ENCODE results near the gene F2RL1. TPM values are rescaled to one million over a fixed set of nuclear protein-coding genes. Genes with fewer than 3 reads are reported as not detected.
"Not testable (repeated sequence)": the region's sequence is repeated elsewhere in the genome, so short reads cannot be mapped to it uniquely, and the experiment has no call there.

Gene F2RL1
- total and polyA plus RNA-seq, 4 donors = 3.8 to 19.2 (median 5.4) TPM

GRCh38 chr5:76775921-76776320 is 42.9 kb upstream of the F2RL1 start:
- H3K36me3 ChIP-seq (ENCODE audit: control insufficient read depth in 4 of 4, insufficient read depth in 4 of 4, low read length in 4 of 4) = no peaks in the 10 kb centered on the region
- DNase-seq = no peak
- WGBS, 2 donors = 82 to 86% methylated on average over 5 of the region's 5 CpGs
- H3K9ac ChIP-seq (ENCODE audit: insufficient read depth in 1 of 2, low read length in 2 of 2) = no peak overlapping the region
- no peak overlapping the region for H3K27ac ChIP-seq (ENCODE audit: low read depth in 1 of 2, low read length in 1 of 2)
- no peaks in the 10 kb centered on the region for H3K9me3 ChIP-seq (ENCODE audit: control insufficient read depth in 4 of 4, insufficient read depth in 3 of 4, low read length in 3 of 4)
- H3K27me3 ChIP-seq (ENCODE audit: control insufficient read depth in 3 of 3, insufficient read depth in 3 of 3, low read length in 2 of 3) = no peaks in the 10 kb centered on the region
- no peak overlapping the region for H3K4me3 ChIP-seq
- TF ChIP-seq CTCF (IDR thresholded peaks at IDR 0.05; ENCODE audit: control extremely low read depth, extremely low read depth) = no peak
- ATAC-seq (ENCODE audit: insufficient read depth, low FRiP score) = no peak
- no peaks in the 10 kb centered on the region for H3K4me1 ChIP-seq (ENCODE audit: control insufficient read depth in 5 of 5, insufficient read depth in 5 of 5, low read length in 5 of 5)

DNA sequence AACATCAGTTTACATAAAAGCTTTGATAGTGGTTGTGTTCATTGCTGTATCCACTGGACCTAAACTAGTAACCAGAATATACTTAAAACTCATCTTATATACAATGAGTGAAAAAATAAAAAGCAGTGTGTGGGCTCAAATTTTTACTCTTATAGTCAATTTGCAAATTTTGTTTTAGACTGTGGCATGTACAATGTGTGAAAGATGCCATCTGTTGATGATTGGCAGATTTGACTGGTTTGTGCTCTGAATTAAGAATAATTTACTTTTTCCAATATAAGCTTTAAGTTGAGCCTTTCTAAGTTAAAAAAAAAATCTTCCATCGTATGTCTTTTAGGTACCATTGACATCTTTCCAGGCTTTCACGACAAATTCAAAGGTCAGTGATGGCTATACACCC is 42.4 kb upstream of the F2RL1 start:
- DNase-seq = no peak
- H3K9me3 ChIP-seq (ENCODE audit: control insufficient read depth in 4 of 4, insufficient read depth in 3 of 4, low read length in 3 of 4) = no peaks in the 10 kb centered on the region
- H3K27me3 ChIP-seq (ENCODE audit: control insufficient read depth in 3 of 3, insufficient read depth in 3 of 3, low read length in 2 of 3) = no peaks in the 10 kb centered on the region
- WGBS, 2 donors = 88 to 97% methylated on average over 2 of the region's 2 CpGs
- no peak for ATAC-seq (ENCODE audit: insufficient read depth, low FRiP score)
- no peaks in the 10 kb centered on the region for H3K36me3 ChIP-seq (ENCODE audit: control insufficient read depth in 4 of 4, insufficient read depth in 4 of 4, low read length in 4 of 4)
- H3K9ac ChIP-seq (ENCODE audit: insufficient read depth in 1 of 2, low read length in 2 of 2) = no peak overlapping the region
- TF ChIP-seq CTCF (IDR thresholded peaks at IDR 0.05; ENCODE audit: control extremely low read depth, extremely low read depth) = no peak
- H3K4me3 ChIP-seq = no peak overlapping the region
- H3K27ac ChIP-seq (ENCODE audit: low read depth in 1 of 2, low read length in 1 of 2) = no peak overlapping the region
- H3K4me1 ChIP-seq (ENCODE audit: control insufficient read depth in 5 of 5, insufficient read depth in 5 of 5, low read length in 5 of 5) = no peaks in the 10 kb centered on the region

GRCh38 chr5:76780616-76781015 is 38.2 kb upstream of the F2RL1 start:
- H3K4me3 ChIP-seq; H3K27ac ChIP-seq (ENCODE audit: low read depth in 1 of 2, low read length in 1 of 2); H3K4me1 ChIP-seq (ENCODE audit: control insufficient read depth in 5 of 5, insufficient read depth in 5 of 5, low read length in 5 of 5); H3K36me3 ChIP-seq (ENCODE audit: control insufficient read depth in 4 of 4, insufficient read depth in 4 of 4, low read length in 4 of 4); ATAC-seq (ENCODE audit: insufficient read depth, low FRiP score); H3K9ac ChIP-seq (ENCODE audit: insufficient read depth in 1 of 2, low read length in 2 of 2); H3K27me3 ChIP-seq (ENCODE audit: control insufficient read depth in 3 of 3, insufficient read depth in 3 of 3, low read length in 2 of 3); H3K9me3 ChIP-seq (ENCODE audit: control insufficient read depth in 4 of 4, insufficient read depth in 3 of 4, low read length in 3 of 4); DNase-seq: not testable (repeated sequence)
- 95 to 97% methylated on average over 4 of the region's 4 CpGs for WGBS, 2 donors

DNA sequence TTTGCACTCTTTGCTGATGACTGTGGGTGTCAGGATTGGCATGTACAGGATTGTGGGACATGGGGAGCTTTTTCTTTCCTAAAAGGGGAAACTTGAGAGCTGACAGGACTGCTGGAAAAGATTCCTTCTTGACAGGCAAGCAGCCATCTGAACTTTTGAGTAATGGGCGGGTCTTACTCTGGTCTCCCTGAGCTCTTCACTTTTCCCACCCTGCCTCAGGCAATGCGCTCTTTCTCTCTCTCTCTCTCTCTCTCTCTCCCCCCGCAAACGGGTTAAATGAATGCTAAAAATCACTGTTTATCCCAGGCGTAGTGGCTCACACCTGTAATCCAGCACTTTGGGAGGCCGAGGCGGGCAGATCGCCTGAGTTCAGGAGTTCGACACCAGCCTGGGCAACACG is 37.1 kb upstream of the F2RL1 start:
- H3K9me3 ChIP-seq (ENCODE audit: control insufficient read depth in 4 of 4, insufficient read depth in 3 of 4, low read length in 3 of 4) = no peaks in the 10 kb centered on the region
- H3K4me1 ChIP-seq (ENCODE audit: control insufficient read depth in 5 of 5, insufficient read depth in 5 of 5, low read length in 5 of 5) = no peaks in the 10 kb centered on the region
- DNase-seq = no peak
- no peaks in the 10 kb centered on the region for H3K36me3 ChIP-seq (ENCODE audit: control insufficient read depth in 4 of 4, insufficient read depth in 4 of 4, low read length in 4 of 4)
- H3K27me3 ChIP-seq (ENCODE audit: control insufficient read depth in 3 of 3, insufficient read depth in 3 of 3, low read length in 2 of 3) = no peaks in the 10 kb centered on the region
- 91 to 96% methylated on average over 10 of the region's 10 CpGs for WGBS, 2 donors
- no peak for ATAC-seq (ENCODE audit: insufficient read depth, low FRiP score)
- H3K9ac ChIP-seq (ENCODE audit: insufficient read depth in 1 of 2, low read length in 2 of 2) = no peak overlapping the region
- no peak overlapping the region for H3K27ac ChIP-seq (ENCODE audit: low read depth in 1 of 2, low read length in 1 of 2)
- no peak for TF ChIP-seq CTCF (IDR thresholded peaks at IDR 0.05; ENCODE audit: control extremely low read depth, extremely low read depth)
- no peak overlapping the region for H3K4me3 ChIP-seq
